Thoracic aorta (tissue), 2 donors: ENCODE measurements around the gene KHDC1L. TPM values are rescaled to one million over a fixed set of nuclear protein-coding genes. Genes with fewer than 3 reads are reported as not detected.
"Not testable (repeated sequence)": the region's sequence is repeated elsewhere in the genome, so short reads cannot be mapped to it uniquely, and the experiment has no call there.

Source experiments
- ATAC-seq: fragments of 150-250 bp; one replicate; pipeline ENCODE4 v1.8.0; 2017; ENCODE audit warnings: low read depth; ENCODE audit not compliant: insufficient number of reproducible peaks, low FRiP score
- DNase-seq: peaks from one replicate; pipeline ENCODE4 v3.0.0-alpha.2; 2020; ENCODE audit warnings: low spot score
- H3K27ac ChIP-seq, 2 donors: fragments of 200-600 bp; sonication (generic); 1 replicate in 1 of 2; 2 replicates in 1 of 2; pipeline ENCODE4 v1.5.1; 2016; ENCODE audit warnings: mild to moderate bottlenecking in 2 of 2, moderate library complexity in 2 of 2
- H3K27me3 ChIP-seq: fragments of 200-600 bp; sonication (generic); replicated peaks from 2 replicates; pipeline ENCODE4 v1.6.0; 2016; ENCODE audit warnings: mild to moderate bottlenecking; ENCODE audit not compliant: insufficient read depth
- H3K36me3 ChIP-seq: fragments of 200-600 bp; sonication (generic); one replicate; pipeline ENCODE4 v1.5.1; 2016
- H3K4me1 ChIP-seq, 2 donors: fragments of 200-600 bp; sonication (generic); 1 replicate in 1 of 2; 2 replicates in 1 of 2; pipeline versions ENCODE4 v1.5.1 to v1.6.0; 2016; ENCODE audit warnings: low read depth in 2 of 2, mild to moderate bottlenecking in 1 of 2; ENCODE audit not compliant: control insufficient read depth in 1 of 2
- H3K4me3 ChIP-seq: fragments of 200-600 bp; sonication (generic); 2 replicates; pipeline ENCODE4 v1.5.1; 2016; ENCODE audit warnings: mild to moderate bottlenecking
- H3K9me3 ChIP-seq: fragments of 200-600 bp; sonication (generic); 2 replicates; pipeline ENCODE4 v1.5.1; 2016
- CTCF ChIP-seq: fragments of 200-600 bp; sonication (generic); IDR thresholded peaks from one replicate; pipeline ENCODE4 v1.5.1; 2019; ENCODE audit warnings: antibody characterized with exemption
- total RNA-seq, 2 donors: library from RNA; depleted of rRNA; stranded (reverse); fragments of >200 nt; gene quantifications; one replicate each; pipeline versions ENCODE4 v1.1.0 to v1.2.3, GENCODE V29; 2016

KHDC1L gene, protein sequence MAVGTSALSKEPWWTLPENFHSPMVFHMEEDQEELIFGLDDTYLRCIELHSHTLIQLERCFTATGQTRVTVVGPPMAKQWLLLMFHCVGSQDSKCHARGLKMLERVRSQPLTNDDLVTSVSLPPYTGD
- not detected for total RNA-seq

GRCh38 chr6:73225396-73225795 lies at the start of gene KHDC1L:
TSS of gene KHDC1L (minus strand) at chr6:73225496. CDS start at chr6:73225408, 88 bp downstream.
- ATAC-seq, result no peak

DNA sequence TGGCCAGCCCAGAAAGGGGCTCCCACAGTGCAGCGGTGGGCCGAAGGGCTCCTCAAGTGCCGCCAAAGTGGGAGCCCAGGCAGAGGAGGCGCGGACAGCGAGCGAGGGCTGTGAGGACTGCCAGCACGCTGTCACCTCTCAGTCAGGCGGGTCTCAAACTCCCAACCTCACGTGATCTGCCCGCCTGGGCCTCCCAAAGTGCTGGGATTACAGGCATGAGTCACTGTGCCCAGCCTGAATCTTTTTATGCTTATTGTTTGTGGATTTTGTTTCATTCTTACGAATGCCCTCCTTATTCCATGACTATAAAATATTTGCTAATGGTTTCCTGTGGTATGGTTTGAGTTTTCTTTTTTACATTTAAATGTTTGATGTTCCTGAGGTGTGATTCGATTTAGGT lies 44.0 kb upstream of the KHDC1L start:
- not testable (repeated sequence) for H3K4me1 ChIP-seq, DNase-seq

More at GRCh38 chr6:73225396-73225795, at the start of gene KHDC1L:
- H3K4me1 ChIP-seq, result no peaks in the 10 kb centered on the region
- TF ChIP-seq CTCF, result no peak
- no peak within 1 kb of the TSS for H3K4me3 ChIP-seq
- H3K27me3 ChIP-seq, result no peaks in the 10 kb centered on the region
- no peak within 1 kb of the TSS for H3K27ac ChIP-seq
- H3K9me3 ChIP-seq, result no peaks in the 10 kb centered on the region
- DNase-seq, result no peak
- no peaks in the 10 kb centered on the region for H3K36me3 ChIP-seq

GRCh38 chr6:73268896-73269295 lies 43.6 kb upstream of the KHDC1L start:
- H3K4me1 ChIP-seq, result peaks cover under 1 to 11% of the 10 kb centered on the region in 2 donors
- not testable (repeated sequence) for H3K27me3 ChIP-seq, H3K9me3 ChIP-seq, DNase-seq, H3K4me3 ChIP-seq, H3K27ac ChIP-seq, ATAC-seq, H3K36me3 ChIP-seq

More for the DNA sequence above, 44.0 kb upstream of the KHDC1L start:
- H3K9me3 ChIP-seq, H3K36me3 ChIP-seq, H3K27me3 ChIP-seq, H3K27ac ChIP-seq, H3K4me3 ChIP-seq, ATAC-seq: not testable (repeated sequence)

DNA sequence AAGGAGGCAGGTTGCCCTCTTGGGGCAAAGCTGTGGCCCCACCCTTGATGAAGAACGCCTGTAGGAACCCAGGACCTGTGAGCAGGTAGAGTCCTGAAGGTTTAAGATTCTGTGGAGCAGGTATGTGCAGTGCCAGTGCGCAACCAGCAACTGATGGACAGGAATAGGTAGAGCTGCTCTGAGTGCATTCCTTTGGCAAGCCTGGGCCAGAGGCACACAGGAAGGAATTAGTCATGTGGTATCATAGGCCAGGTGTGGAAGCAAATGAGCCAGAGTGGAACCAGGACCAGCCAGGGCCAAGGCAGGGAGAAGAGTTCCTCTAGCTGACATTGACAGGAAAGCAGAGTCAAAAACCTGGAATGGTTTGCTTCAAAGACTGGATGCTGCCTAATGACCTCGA lies 39.1 kb upstream of the KHDC1L start:
- H3K9me3 ChIP-seq, result no peaks in the 10 kb centered on the region
- H3K4me1 ChIP-seq, result peaks cover 3 to 26% of the 10 kb centered on the region in 2 donors
- no peak overlapping the region for H3K4me3 ChIP-seq
- H3K27ac ChIP-seq, result no peak overlapping the region
- ATAC-seq (no peak), DNase-seq (no peak)
- no peaks in the 10 kb centered on the region for H3K27me3 ChIP-seq
- no peak for TF ChIP-seq CTCF
- H3K36me3 ChIP-seq, result no peaks in the 10 kb centered on the region

DNA sequence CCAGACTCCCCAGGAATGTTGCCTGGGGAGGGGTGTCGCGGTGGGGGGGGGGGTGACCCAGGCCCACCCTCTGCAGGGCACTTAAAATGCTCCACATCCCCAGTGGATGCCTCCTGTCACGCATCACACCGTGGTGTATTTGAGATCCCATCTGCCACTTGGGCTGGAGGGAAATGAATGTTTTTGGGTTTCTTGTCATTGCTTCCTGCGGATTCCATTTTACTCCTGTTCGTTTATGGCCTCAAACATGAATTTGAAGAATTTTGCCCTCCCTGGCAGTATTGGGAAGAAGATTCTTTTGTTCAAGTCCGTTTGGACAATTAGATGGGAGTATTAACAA lies 38.2 kb upstream of the KHDC1L start:
- H3K4me3 ChIP-seq, result peak overlapping the region; percentile 77
- TF ChIP-seq CTCF, result no peak
- no peaks in the 10 kb centered on the region for H3K27me3 ChIP-seq
- H3K27ac ChIP-seq, result peak overlapping the region in 1 of 2 donors; percentile 10
- DNase-seq (no peak), ATAC-seq (no peak)
- peaks cover 3 to 26% of the 10 kb centered on the region in 2 donors for H3K4me1 ChIP-seq
- no peaks in the 10 kb centered on the region for H3K36me3 ChIP-seq
- no peaks in the 10 kb centered on the region for H3K9me3 ChIP-seq

DNA sequence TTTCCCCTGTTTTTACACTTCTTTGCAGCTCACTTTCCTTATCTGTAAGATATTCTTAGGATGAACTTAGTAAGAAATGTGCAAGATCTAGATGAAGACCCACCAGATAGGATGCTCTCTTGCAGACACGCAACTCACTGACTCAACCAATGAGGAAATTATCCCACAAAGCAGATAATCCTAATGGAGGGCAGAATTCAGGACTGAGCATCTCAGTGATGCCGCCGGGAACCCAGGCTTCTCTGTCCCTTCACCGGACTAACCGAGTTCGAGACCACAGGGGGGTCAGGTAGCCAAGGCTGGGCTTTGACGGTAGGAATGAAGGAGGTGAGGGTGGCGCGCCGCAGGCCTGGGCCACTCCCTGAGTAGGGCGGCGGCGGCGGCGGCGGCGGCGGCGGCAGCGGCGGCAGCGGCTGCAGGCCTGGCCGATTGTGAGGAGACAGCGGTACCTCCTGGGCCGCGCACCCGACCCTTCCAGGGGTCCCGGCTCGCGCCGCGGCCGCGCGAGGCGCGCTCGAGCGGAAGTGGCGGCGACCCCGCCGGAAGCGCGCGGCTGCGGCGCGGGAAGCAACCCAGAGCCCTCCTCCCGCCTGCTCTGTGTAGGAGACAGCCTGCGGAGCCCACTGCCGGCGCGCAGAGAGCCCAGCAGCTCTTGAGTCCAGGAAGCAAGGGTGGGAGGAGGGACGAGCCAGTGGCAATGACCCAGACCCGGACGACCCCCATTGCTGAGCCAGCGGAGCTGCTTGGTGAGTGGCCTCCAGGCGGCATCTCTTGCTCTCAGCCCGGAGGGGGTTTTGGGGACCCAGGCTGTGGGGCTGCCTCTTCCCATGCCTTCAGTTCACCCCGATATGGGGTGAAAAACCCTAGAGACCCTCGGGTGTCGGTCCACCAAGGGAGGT lies 37.6 kb upstream of the KHDC1L start, which contains the start of gene KHDC1:
Gene KHDC1 (minus strand): TSS at position 526 of the 899 bp plus-strand sequence. CDS start 20,679 bp downstream, outside the sequence.
- H3K27ac ChIP-seq, result peak within 1 kb of the TSS; percentile 10 to 40
- DNase-seq, result no peak
- no peaks in the 10 kb centered on the region for H3K27me3 ChIP-seq
- H3K36me3 ChIP-seq, result no peaks in the 10 kb centered on the region
- H3K4me3 ChIP-seq, result peak within 1 kb of the TSS; percentile 77
- no peaks in the 10 kb centered on the region for H3K9me3 ChIP-seq
- no peak for ATAC-seq
- TF ChIP-seq CTCF, result no peak
- peaks cover 3 to 26% of the 10 kb centered on the region in 2 donors for H3K4me1 ChIP-seq
